ENCODE measurements around the gene MBOAT2. TPM values are rescaled to one million over a fixed set of nuclear protein-coding genes. Genes with fewer than 3 reads are reported as not detected.

MBOAT2 gene
- total and polyA plus RNA-seq, 3 donors from 2014 or later = 21.2 to 24.8 (median 24.2) TPM

DNA sequence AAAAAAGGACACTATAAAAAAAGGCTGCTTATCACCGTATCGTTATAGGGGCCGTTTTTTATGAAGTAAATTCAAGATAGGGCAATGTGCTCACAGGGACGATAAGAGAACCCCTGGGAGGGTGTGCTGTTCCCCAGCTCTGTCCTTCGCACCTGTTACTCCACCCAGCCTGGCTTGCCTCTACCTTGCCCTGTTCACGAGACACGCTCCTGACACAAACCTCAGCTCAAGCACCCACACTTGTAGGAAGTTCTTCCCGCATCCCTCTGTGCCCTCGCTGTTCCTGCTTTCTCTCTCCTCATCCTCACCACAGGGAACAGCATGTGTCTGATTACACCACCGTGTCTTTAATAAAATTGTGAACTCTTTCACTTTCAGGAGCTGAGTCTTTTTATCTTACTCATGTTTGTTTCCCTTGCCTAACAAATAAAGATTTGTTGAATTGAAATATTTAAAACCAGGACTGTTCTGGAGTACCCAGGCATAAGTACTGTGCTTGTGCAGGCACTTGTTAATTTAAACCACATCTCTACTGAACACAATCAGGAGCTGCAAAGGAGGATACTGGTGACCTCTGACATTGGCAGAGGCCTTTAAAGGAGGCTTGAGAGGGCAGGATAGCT, 140.0 kb downstream of the MBOAT2 start:
- intact Hi-C loops (cut with DNase I; ENCODE audit: low total_unique reads) = no loop called here
- 82 to 87% methylated on average over 10 of the region's 10 CpGs for WGBS, 2 donors
- TF ChIP-seq POLR2A (IDR thresholded peaks at IDR 0.05) = no peak
- TF ChIP-seq, protein P1, sequence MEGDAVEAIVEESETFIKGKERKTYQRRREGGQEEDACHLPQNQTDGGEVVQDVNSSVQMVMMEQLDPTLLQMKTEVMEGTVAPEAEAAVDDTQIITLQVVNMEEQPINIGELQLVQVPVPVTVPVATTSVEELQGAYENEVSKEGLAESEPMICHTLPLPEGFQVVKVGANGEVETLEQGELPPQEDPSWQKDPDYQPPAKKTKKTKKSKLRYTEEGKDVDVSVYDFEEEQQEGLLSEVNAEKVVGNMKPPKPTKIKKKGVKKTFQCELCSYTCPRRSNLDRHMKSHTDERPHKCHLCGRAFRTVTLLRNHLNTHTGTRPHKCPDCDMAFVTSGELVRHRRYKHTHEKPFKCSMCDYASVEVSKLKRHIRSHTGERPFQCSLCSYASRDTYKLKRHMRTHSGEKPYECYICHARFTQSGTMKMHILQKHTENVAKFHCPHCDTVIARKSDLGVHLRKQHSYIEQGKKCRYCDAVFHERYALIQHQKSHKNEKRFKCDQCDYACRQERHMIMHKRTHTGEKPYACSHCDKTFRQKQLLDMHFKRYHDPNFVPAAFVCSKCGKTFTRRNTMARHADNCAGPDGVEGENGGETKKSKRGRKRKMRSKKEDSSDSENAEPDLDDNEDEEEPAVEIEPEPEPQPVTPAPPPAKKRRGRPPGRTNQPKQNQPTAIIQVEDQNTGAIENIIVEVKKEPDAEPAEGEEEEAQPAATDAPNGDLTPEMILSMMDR (IDR thresholded peaks at IDR 0.05) = no peak

DNA sequence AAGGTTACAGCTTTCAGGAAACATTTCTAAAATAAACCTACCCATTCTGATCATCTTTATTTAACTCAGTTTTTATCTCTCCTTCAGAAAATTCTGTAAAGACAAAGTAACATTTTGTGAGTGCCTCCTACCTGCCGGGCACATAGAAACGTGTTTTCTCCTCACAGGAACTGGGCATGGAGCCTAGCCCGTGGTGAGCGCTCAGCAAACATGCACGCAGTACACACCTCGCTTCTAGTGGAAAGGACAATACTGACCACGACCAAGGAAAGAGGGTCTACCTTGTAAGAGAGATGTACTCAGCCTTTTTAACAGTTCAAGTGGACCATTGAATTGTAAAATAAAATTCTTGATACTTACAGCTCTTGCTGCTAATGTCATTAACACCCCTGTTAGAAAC, 141.3 kb downstream of the MBOAT2 start:
- no peak overlapping the region for H3K4me3 ChIP-seq
- TF ChIP-seq, protein P1 (IDR thresholded peaks at IDR 0.05) = no peak
- TF ChIP-seq POLR2A (IDR thresholded peaks at IDR 0.05) = no peak
- no peak overlapping the region for H3K27ac ChIP-seq
- intact Hi-C loops (cut with DNase I; ENCODE audit: low total_unique reads) = no loop called here
- no peaks in the 10 kb centered on the region for H3K27me3 ChIP-seq
- no peaks in the 10 kb centered on the region for H3K36me3 ChIP-seq (ENCODE audit: low read depth, missing control alignments)
- peak; percentile 25 for DNase-seq
- no peaks in the 10 kb centered on the region for H3K9me3 ChIP-seq
- 72 to 74% methylated on average over 7 of the region's 7 CpGs for WGBS, 2 donors
- H3K4me1 ChIP-seq = no peaks in the 10 kb centered on the region

More for the DNA sequence above, 140.0 kb downstream of the MBOAT2 start:
- no peaks in the 10 kb centered on the region for H3K4me1 ChIP-seq
- no peaks in the 10 kb centered on the region for H3K27me3 ChIP-seq
- H3K4me3 ChIP-seq = no peak overlapping the region
- H3K36me3 ChIP-seq (ENCODE audit: low read depth, missing control alignments) = no peaks in the 10 kb centered on the region
- H3K27ac ChIP-seq = no peak overlapping the region
- H3K9me3 ChIP-seq = no peaks in the 10 kb centered on the region
- DNase-seq = no peak

DNA sequence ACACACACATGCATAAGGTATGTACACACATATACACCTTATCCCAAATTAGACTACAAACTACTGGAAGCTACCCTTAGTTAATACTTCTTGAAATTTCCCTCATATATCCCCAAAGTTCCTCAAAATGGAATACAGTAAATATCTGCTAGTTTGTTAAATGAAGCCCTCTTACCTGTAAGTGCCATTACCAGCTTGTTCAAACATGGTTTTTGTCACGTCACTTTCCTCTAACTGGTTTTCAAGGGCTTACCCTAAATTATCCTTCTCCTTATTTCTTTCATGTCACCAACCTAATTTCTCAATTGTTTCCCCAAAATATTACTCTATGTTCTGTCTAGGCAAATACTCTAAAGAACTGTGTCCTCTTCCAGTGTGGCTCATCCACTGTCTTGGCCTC, 141.7 kb downstream of the MBOAT2 start:
- H3K27me3 ChIP-seq = no peaks in the 10 kb centered on the region
- no peak for DNase-seq
- WGBS, 2 donors = 44 to 96% methylated on average over 1 of the region's 1 CpG
- H3K4me3 ChIP-seq = no peak overlapping the region
- no peak for TF ChIP-seq POLR2A (IDR thresholded peaks at IDR 0.05)
- TF ChIP-seq, protein P1 (IDR thresholded peaks at IDR 0.05) = no peak
- no peaks in the 10 kb centered on the region for H3K4me1 ChIP-seq
- H3K27ac ChIP-seq = no peak overlapping the region
- H3K36me3 ChIP-seq (ENCODE audit: low read depth, missing control alignments) = no peaks in the 10 kb centered on the region
- no peaks in the 10 kb centered on the region for H3K9me3 ChIP-seq
- intact Hi-C loops (cut with DNase I; ENCODE audit: low total_unique reads) = no loop called here

DNA sequence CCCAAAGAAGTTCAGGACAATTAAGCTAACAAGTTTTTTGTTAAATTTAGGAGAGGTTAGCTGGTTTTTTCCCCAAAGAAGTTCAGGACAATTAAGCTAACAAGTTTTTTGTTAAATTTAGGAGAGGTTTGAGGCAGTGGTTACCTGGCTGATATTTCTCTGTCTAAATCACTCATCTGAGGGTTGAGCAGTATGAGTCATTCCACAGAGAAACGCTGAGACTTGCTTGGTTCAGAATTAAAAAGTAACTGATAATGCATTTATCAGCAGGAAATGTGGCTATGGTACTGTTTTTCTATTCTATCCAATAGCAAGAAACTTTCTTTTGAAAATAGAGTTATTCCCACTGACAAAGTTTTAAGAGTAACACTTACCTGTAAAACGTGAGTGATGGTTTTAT, 143.2 kb downstream of the MBOAT2 start:
- Histone ChIP-seq H3K4me1 (no peaks in the 10 kb centered on the region), H3K27ac (no peak overlapping the region), H3K4me3 (no peak overlapping the region), H3K36me3 (ENCODE audit: low read depth, missing control alignments) (no peaks in the 10 kb centered on the region), H3K9me3 (no peaks in the 10 kb centered on the region), H3K27me3 (no peaks in the 10 kb centered on the region)
- DNase-seq = no peak
- intact Hi-C loops (cut with DNase I; ENCODE audit: low total_unique reads) = no loop called here
- no peak for TF ChIP-seq POLR2A (IDR thresholded peaks at IDR 0.05)
- TF ChIP-seq, protein P1 (IDR thresholded peaks at IDR 0.05) = no peak
- 59 to 73% methylated on average over 2 of the region's 2 CpGs for WGBS, 2 donors

DNA sequence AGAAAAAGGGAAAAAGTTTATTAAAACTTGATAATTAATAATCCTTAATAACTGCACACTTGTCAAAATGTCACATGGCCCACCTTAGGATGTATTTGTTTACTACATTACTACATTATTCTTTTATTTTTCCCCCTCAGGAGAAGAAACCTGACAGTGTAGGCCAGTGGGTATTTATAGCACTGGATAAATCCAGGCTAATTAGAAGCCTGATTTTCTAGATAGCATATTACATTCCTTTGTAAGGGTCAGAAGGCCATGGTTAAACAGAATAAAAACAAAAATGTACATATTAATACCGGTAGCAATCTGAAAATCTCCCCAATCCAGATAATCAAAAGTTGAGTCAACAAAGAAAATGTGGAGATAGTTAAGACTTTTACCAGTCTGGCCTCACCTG, 144.6 kb downstream of the MBOAT2 start:
- Histone ChIP-seq H3K9me3 (no peaks in the 10 kb centered on the region), H3K4me3 (no peak overlapping the region), H3K4me1 (no peaks in the 10 kb centered on the region), H3K27me3 (no peaks in the 10 kb centered on the region), H3K27ac (no peak overlapping the region), H3K36me3 (ENCODE audit: low read depth, missing control alignments) (no peaks in the 10 kb centered on the region)
- no peak for DNase-seq
- 59 to 70% methylated on average over 1 of the region's 1 CpG for WGBS, 2 donors
- TF ChIP-seq, protein P1 (IDR thresholded peaks at IDR 0.05) = no peak
- no peak for TF ChIP-seq POLR2A (IDR thresholded peaks at IDR 0.05)
- intact Hi-C loops (cut with DNase I; ENCODE audit: low total_unique reads) = no loop called here

Measured in testis (tissue), 3 donors.